ENCODE measurements around the gene MTCL1. TPM values are rescaled to one million over a fixed set of nuclear protein-coding genes. Genes with fewer than 3 reads are reported as not detected.

The MTCL1 gene
- total RNA-seq, 1 experiment from 2014 or later, result 11.2 TPM

DNA sequence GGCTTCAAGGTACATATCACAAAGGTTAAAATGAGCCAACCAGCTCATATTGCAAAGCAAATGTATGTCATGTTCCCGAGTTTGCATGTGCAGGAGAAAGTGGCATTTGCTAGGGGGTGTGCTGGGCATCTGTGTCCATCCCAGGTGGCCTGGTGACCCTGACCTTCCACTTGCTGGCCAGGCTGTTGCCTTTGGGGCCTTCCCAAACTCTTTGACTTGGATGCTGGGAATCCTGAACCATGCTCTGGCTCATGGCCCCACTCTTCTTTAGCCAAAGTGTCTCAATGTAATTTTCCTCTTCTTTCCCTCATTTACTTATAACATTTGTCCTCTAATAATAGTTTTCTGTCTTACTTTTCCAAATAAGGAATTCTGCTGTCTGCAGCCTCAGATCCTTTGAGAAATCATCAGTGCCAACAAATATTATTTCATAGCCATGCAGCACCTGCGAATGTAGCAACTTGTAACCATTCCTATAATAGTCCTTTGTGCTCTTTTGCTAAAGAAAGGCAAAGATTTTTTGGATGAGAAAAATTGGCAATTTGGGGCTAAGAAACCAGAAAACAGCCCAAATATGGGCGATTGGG lies 64.2 kb downstream of the MTCL1 start:
- H3K4me1 ChIP-seq (ENCODE audit: insufficient read depth, low read length, poor library complexity, severe bottlenecking), result no peaks in the 10 kb centered on the region
- H3K27me3 ChIP-seq (replicated peaks; ENCODE audit: insufficient read depth, low read depth, low read length, poor library complexity), result no peaks in the 10 kb centered on the region
- intact Hi-C loops (cut with micrococcal nuclease; ENCODE audit: unreplicated experiment), result no loop called here
- H3K9me3 ChIP-seq (ENCODE audit: low read depth, low read length, poor library complexity, severe bottlenecking), result no peaks in the 10 kb centered on the region
- no peak overlapping the region for H3K27ac ChIP-seq (ENCODE audit: low read depth, low read length, poor library complexity, severe bottlenecking)
- DNase-seq (ENCODE audit: low spot score), result no peak
- POLR2A ChIA-PET (ENCODE audit: low non-redundant PET), result no interaction called here
- BruUV-seq (replicated peaks), result no TSS peak
- TF ChIP-seq EZH2 (IDR thresholded peaks at IDR 0.05; ENCODE audit: borderline replicate concordance, low read depth, low read length, poor library complexity, severe bottlenecking), result no peak
- TF ChIP-seq, protein P1, sequence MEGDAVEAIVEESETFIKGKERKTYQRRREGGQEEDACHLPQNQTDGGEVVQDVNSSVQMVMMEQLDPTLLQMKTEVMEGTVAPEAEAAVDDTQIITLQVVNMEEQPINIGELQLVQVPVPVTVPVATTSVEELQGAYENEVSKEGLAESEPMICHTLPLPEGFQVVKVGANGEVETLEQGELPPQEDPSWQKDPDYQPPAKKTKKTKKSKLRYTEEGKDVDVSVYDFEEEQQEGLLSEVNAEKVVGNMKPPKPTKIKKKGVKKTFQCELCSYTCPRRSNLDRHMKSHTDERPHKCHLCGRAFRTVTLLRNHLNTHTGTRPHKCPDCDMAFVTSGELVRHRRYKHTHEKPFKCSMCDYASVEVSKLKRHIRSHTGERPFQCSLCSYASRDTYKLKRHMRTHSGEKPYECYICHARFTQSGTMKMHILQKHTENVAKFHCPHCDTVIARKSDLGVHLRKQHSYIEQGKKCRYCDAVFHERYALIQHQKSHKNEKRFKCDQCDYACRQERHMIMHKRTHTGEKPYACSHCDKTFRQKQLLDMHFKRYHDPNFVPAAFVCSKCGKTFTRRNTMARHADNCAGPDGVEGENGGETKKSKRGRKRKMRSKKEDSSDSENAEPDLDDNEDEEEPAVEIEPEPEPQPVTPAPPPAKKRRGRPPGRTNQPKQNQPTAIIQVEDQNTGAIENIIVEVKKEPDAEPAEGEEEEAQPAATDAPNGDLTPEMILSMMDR (conservative IDR thresholded peaks at IDR 0.05; ENCODE audit: low read depth, low read length), result no peak
- H3K4me3 ChIP-seq (ENCODE audit: low read depth, low read length, poor library complexity, severe bottlenecking), result no peak overlapping the region
- H3K36me3 ChIP-seq (ENCODE audit: insufficient read depth, low read length, poor library complexity, severe bottlenecking), result no peaks in the 10 kb centered on the region
- CTCF ChIA-PET, result no interaction called here

DNA sequence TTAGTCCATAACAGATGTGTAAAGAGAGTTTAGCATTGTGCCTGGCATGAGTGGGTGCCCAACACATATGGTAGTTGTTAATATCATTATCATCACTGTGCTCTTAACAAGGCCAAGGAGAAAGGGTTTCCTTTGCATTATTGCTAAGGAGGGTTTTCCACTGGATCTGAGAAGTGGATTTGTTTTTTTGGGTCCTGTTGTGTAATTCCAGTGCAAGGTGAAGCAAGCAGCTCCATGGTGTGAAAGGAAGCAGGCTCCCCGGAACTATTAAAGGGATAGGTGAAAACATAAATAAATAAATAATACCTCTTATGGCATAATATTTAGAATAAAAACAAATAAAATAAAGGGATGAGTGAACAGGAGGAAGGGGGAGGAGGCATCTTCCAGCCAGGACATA lies 65.3 kb downstream of the MTCL1 start:
- no peaks in the 10 kb centered on the region for H3K36me3 ChIP-seq (ENCODE audit: insufficient read depth, low read length, poor library complexity, severe bottlenecking)
- intact Hi-C loops (cut with micrococcal nuclease; ENCODE audit: unreplicated experiment), result no loop called here
- DNase-seq (ENCODE audit: low spot score), result no peak

DNA sequence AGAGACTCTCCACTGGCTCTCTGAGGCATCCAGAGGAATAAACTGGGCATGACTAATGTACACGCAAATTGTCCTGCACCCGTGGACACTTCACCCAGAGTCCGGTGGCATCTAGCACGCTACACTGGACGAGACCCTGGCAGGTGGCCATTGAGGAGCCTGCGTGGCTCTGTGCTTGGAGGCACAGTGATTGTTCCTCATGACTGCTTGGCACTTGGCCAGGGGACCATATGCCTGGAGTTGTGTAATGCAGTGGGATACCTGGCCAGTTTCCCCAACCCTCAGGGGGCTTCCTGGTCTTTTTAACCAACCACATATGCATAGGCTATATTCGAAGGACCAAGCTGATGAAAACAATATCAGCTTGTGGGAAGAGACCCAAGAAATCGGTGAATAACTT lies 66.6 kb downstream of the MTCL1 start:
- intact Hi-C loops (cut with micrococcal nuclease; ENCODE audit: unreplicated experiment), result no loop called here
- Histone ChIP-seq H3K27me3 (replicated peaks; ENCODE audit: insufficient read depth, low read depth, low read length, poor library complexity) (no peaks in the 10 kb centered on the region), H3K27ac (ENCODE audit: low read depth, low read length, poor library complexity, severe bottlenecking) (no peak overlapping the region), H3K4me1 (ENCODE audit: insufficient read depth, low read length, poor library complexity, severe bottlenecking) (no peaks in the 10 kb centered on the region), H3K4me3 (ENCODE audit: low read depth, low read length, poor library complexity, severe bottlenecking) (no peak overlapping the region), H3K36me3 (ENCODE audit: insufficient read depth, low read length, poor library complexity, severe bottlenecking) (no peaks in the 10 kb centered on the region), H3K9me3 (ENCODE audit: low read depth, low read length, poor library complexity, severe bottlenecking) (no peaks in the 10 kb centered on the region)
- no peak for TF ChIP-seq EZH2 (IDR thresholded peaks at IDR 0.05; ENCODE audit: borderline replicate concordance, low read depth, low read length, poor library complexity, severe bottlenecking)
- TF ChIP-seq, protein P1 (conservative IDR thresholded peaks at IDR 0.05; ENCODE audit: low read depth, low read length), result no peak
- peak; percentile 33 for DNase-seq (ENCODE audit: low spot score)
- ChIA-PET CTCF (no interaction called here), POLR2A (ENCODE audit: low non-redundant PET) (no interaction called here)
- no TSS peak for BruUV-seq (replicated peaks)

More for the DNA sequence above, 65.3 kb downstream of the MTCL1 start:
- H3K27me3 ChIP-seq (replicated peaks; ENCODE audit: insufficient read depth, low read depth, low read length, poor library complexity), result no peaks in the 10 kb centered on the region
- no peaks in the 10 kb centered on the region for H3K9me3 ChIP-seq (ENCODE audit: low read depth, low read length, poor library complexity, severe bottlenecking)
- ChIA-PET CTCF (no interaction called here), POLR2A (ENCODE audit: low non-redundant PET) (no interaction called here)
- H3K4me1 ChIP-seq (ENCODE audit: insufficient read depth, low read length, poor library complexity, severe bottlenecking), result no peaks in the 10 kb centered on the region
- no peak overlapping the region for H3K27ac ChIP-seq (ENCODE audit: low read depth, low read length, poor library complexity, severe bottlenecking)
- BruUV-seq (replicated peaks), result no TSS peak
- no peak for TF ChIP-seq EZH2 (IDR thresholded peaks at IDR 0.05; ENCODE audit: borderline replicate concordance, low read depth, low read length, poor library complexity, severe bottlenecking)
- TF ChIP-seq, protein P1 (conservative IDR thresholded peaks at IDR 0.05; ENCODE audit: low read depth, low read length), result no peak
- H3K4me3 ChIP-seq (ENCODE audit: low read depth, low read length, poor library complexity, severe bottlenecking), result no peak overlapping the region

Measured in A673 (cell line).